Pulmonary artery endothelial cell (primary cell): ENCODE results near the gene TP63. TPM values are rescaled to one million over a fixed set of nuclear protein-coding genes. Genes with fewer than 3 reads are reported as not detected.

Source experiments
- DNase-seq: peaks from one replicate; pipeline ENCODE4 v3.0.0-alpha.2; 2011; ENCODE audit warnings: low read depth, low spot score
- total RNA-seq: library from RNA; depleted of rRNA; stranded (reverse); fragments of >200 nt; gene quantifications from 2 replicates; pipeline ENCODE4 v1.2.3, GENCODE V29; 2014

TP63 gene
- total RNA-seq, 1 donor from 2014 or later, result not detected

- no peak for DNase-seq
These were observed 145.1 kb downstream of the TP63 start for GRCh38 chr3:189776149-189776824.

- DNase-seq, result no peak
These were observed 147.3 kb downstream of the TP63 start for GRCh38 chr3:189778340-189778950.

- no peak for DNase-seq
These were observed 148.0 kb downstream of the TP63 start for GRCh38 chr3:189779166-189779565.

- DNase-seq, result no peak
These were observed 149.5 kb downstream of the TP63 start for GRCh38 chr3:189780546-189781270.

GRCh38 chr3:189781415-189781814, 150.2 kb downstream of the TP63 start:
- no peak for DNase-seq

- no peak for DNase-seq
These were observed 155.4 kb downstream of the TP63 start for GRCh38 chr3:189786479-189787064.

GRCh38 chr3:189787191-189787590, 156.0 kb downstream of the TP63 start:
- no peak for DNase-seq

- DNase-seq, result no peak
These were observed 156.4 kb downstream of the TP63 start for GRCh38 chr3:189787632-189788031.

- no peak for DNase-seq
These were observed 158.2 kb downstream of the TP63 start for GRCh38 chr3:189789432-189789831.

- no peak for DNase-seq
These were observed 159.5 kb downstream of the TP63 start for GRCh38 chr3:189790658-189791057.

- no peak for DNase-seq
These were observed 161.1 kb downstream of the TP63 start for GRCh38 chr3:189792046-189792929.

GRCh38 chr3:189794518-189794917, 163.3 kb downstream of the TP63 start:
- no peak for DNase-seq

GRCh38 chr3:189797103-189797750, 166.0 kb downstream of the TP63 start:
- DNase-seq, result no peak

- no peak for DNase-seq
These were observed 168.2 kb downstream of the TP63 start for GRCh38 chr3:189799366-189799765.

GRCh38 chr3:189800436-189800835, 169.2 kb downstream of the TP63 start:
- DNase-seq, result no peak

- no peak for DNase-seq
These were observed 172.1 kb downstream of the TP63 start for GRCh38 chr3:189803254-189803653.

- no peak for DNase-seq
These were observed 174.3 kb downstream of the TP63 start for GRCh38 chr3:189805375-189806067.

- DNase-seq, result no peak
These were observed 175.2 kb downstream of the TP63 start for GRCh38 chr3:189806171-189806951.
